GM19043 (cell line): Measurements from ENCODE around the gene CCNDBP1.
"Not testable (repeated sequence)": the region's sequence is repeated elsewhere in the genome, so short reads cannot be mapped to it uniquely, and the experiment has no call there.

Experiments used
- ATAC-seq: cut with Tn5 transposase; IDR thresholded peaks from one replicate; pipeline ENCODE4 v1.9.1; 2021; ENCODE audit warnings: low read depth; ENCODE audit not compliant: unreplicated experiment

Gene CCNDBP1

DNA sequence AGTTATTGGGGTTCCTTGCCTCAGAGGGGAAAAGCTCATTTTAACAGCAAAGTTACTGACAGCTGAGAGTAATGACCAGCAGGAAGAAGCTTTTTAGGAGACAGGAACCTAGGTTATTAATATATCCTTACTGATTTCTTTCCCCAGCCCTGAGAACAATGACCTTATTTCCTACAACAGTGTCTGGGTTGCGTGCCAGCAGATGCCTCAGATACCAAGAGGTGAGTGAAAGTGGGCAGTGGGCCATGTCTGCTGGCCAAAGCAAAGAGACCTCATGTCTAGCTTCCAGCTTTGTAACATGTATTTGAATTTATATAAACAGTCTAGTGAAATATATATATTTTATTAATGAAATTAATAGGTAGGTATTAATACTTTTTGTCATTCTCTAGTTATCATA is 5.0 kb downstream of the CCNDBP1 start:
- ATAC-seq, result no peak

DNA sequence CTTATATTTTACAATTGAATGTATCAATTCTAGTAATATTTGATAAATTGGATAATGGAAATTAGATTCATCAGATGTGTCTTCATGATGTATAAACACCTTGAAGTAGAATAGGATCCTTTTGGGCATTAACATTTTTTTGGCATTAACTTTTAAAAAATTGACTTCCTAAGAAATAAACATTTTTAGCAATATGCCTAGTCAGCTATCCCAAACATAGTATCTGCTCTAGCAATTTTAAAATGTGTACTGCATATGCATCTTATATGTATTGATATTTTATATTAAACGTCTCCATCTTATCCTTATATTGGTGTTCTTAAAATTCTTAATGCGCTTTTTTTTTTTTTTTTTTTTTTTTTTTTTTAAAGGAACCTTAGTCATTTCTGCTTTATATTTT is 8.5 kb downstream of the CCNDBP1 start:
- no peak for ATAC-seq

DNA sequence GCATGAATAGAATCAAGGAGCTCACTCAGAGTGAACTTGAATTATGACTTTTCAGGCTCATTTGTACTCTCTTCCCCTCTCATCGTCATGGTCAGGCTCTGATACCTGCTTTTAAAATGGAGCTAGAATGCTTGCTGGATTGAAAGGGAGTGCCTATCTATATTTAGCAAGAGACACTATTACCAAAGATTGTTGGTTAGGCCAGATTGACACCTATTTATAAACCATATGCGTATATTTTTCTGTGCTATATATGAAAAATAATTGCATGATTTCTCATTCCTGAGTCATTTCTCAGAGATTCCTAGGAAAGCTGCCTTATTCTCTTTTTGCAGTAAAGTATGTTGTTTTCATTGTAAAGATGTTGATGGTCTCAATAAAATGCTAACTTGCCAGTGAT is 9.6 kb downstream of the CCNDBP1 start:
- ATAC-seq, result no peak

DNA sequence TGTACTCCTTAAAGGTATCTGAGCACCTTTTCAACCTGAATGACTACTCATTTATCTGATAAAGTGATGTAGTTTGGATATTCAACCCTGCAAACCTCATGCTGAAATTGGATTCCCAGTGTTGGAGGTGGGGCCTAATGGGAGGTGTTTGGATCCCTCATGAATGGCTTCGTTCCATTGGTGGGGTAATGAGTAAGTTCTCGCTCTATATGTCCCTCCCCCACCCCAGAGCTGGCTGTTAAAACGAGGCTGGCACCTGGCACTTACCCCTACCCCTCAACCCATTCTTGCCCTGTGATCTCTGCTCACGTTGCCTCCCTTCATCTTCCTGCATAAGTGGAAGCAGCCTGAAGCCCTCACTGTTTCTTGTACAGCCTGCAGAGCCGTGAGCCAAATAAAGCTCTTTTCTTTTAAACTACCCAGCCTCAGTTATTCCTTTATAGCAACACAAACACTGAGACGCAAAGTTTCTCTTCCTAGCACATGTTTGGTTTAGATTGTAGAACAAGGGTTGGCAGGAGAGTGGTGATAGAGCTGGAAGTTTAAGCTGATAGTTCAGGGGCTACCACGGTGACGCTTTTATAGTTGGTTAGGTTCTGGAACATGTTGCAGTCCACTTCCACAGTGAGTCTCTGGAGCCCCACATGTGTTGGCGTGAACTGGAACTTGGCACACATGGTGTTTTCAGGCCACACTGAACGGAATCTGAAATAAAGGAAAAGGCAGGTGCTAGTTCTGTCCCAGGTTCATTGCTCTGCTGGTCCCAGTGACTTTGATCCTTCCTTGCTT is 11.8 kb downstream of the CCNDBP1 start:
- ATAC-seq, result no peak

DNA sequence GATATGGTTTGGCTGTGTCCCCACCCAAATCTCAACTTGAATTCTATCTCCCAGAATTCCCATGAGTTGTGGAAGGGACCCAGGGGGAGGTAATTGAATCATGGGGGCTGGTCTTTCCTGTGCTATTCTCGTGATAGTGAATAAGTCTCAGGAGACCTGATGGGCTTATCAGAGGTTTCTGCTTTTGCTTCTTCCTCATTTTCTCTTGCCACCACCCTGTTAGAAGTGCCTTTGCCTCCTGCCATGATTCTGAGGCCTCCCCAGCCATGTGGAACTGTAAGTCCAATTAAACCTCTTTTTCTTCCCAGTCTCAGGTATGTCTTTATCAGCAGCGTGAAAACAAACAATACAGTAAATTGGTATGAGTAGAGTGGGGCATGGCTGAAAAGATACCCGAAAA is 12.6 kb downstream of the CCNDBP1 start:
- ATAC-seq, result not testable (repeated sequence)

DNA sequence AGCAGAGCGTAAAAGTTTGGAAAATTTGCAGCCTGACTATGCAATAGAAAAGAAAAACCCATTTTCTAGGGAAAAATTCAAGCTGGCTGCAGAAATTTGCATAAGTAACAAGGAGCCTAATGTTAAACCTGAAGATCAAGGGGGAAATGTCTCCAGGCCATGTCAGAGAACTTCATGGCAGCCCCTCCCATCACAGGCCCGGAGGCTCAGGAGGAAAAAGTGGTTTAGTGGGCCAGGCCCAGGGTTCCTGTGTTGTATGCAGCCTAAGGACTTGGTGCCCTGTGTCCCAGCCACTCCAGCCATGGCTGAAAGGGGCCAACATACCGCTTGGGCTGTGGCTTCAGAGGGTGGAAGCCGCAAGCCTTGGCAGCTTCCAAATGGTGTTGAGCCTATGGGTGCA is 13.4 kb downstream of the CCNDBP1 start:
- not testable (repeated sequence) for ATAC-seq

DNA sequence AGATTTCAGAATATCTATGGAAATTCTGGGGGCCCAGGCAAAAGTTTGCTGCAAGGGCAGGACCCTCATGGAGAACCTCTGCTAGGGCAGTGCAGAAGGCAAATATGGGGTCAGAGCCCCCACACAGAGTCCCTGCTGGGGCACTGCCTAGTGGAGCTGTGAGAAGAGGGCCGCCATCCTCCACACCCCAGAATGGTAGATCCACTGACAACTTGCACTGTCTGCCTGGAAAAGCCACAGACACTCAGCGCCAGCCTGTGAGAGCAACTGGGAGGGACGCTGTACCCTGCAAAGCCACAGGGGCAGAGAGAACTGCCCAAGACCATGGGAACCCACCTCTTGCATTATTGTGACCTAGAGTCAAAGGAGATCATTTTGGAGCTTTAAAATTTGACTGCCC is 13.8 kb downstream of the CCNDBP1 start:
- ATAC-seq, result no peak

DNA sequence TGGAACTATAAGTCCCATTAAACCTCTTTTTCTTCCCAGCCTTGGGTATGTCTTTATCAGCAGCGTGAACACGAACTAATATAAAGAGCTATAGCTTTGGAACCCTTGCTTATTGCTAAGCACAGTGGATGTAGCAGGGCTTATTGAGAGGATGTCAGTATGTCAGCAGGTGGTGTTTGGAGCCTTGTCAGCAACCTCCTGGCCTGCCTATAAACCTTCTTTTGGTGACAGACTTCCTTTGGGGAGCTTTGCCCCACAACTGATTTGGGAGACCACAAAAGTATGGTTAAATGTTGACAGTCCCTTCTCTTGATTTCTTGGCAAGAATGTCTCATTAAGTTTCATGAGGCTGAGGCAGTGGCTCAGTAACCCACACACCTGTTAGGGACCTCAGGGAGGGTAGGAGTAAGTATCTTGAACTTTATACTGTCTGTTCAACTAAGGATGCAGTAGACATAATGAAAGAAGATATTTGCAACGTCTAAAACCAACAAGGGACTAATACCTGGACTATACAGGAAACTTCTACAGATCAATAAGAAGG is 14.8 kb downstream of the CCNDBP1 start:
- ATAC-seq, result no peak

DNA sequence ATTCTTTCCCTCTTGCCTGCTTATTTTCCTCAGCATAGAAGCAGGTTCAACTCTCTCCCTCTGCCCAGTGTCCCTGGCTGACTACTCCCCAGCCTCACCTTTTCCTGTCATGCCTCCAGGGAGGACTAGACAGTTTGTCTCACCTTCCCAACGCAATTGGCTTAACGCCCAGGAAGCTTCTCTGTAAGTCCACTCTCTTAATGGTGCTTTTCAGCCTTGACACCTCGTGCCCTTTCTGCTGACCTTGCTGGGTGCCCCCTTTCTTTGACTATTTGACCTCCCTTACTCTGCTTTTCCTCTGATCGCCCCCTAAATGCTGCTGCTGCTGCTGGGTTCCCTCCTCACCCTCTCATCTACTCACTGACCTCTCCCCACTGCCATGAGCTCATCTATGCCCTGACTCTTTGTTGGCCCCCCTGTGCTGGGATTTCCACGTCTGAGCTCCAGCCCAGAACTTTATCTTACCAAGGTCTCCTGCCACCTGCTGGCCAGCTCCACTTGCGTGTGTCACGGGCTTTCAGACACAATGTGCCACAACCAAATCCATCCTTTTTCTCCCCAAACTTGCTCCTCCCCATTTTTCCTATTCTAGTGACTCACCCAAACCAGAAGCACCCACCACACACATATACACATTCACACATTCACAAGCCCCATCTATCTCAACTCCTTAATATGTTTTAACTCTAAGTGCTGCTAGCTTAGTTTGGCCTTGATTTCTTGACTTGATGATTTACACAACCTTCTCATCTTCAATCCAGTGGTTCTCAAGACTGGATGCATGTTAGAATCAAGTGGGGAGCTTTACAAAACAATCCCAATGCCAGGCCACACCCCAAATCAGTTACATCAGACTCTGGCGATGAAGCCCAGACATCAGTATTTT is 19.1 kb downstream of the CCNDBP1 start:
- ATAC-seq, result no peak

DNA sequence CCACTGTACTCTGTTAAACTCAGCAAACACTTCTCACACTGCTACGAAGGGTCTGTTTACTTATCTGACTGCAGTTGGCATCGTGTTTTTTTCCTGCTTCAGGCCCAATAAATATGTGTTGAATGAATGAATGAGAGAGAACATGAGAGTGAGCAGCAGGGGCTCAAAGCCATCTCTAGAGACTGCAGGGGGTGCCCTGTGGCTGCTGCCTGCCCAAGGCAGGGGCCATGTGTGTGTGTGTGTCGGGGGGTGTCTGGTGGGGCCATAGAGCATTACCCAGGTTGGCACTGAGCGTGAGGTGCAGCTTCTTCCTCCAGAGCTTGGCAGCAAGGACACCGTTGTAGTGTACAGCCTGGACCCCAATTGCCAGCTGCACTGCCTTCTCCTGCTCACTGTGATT is 20.9 kb downstream of the CCNDBP1 start:
- no peak for ATAC-seq

DNA sequence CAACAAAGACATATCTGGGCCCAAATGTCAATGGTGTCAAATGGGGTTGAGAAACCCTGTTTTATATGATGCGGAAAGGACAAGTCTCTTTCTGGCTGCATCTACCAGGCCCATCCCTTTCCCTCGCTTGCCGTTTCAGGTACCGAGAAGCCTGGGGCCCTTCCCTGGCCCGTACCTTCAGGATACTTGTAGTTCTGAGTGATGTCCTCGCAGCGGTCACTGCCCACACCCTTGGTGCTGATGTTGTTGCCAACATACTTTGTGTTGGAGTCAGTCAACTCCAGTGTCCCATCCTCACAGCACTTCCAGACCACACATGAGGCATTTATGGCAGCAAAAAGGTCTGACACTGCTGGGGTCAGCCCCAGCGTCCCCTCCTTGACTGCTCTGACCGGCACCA is 21.8 kb downstream of the CCNDBP1 start:
- ATAC-seq, result no peak

DNA sequence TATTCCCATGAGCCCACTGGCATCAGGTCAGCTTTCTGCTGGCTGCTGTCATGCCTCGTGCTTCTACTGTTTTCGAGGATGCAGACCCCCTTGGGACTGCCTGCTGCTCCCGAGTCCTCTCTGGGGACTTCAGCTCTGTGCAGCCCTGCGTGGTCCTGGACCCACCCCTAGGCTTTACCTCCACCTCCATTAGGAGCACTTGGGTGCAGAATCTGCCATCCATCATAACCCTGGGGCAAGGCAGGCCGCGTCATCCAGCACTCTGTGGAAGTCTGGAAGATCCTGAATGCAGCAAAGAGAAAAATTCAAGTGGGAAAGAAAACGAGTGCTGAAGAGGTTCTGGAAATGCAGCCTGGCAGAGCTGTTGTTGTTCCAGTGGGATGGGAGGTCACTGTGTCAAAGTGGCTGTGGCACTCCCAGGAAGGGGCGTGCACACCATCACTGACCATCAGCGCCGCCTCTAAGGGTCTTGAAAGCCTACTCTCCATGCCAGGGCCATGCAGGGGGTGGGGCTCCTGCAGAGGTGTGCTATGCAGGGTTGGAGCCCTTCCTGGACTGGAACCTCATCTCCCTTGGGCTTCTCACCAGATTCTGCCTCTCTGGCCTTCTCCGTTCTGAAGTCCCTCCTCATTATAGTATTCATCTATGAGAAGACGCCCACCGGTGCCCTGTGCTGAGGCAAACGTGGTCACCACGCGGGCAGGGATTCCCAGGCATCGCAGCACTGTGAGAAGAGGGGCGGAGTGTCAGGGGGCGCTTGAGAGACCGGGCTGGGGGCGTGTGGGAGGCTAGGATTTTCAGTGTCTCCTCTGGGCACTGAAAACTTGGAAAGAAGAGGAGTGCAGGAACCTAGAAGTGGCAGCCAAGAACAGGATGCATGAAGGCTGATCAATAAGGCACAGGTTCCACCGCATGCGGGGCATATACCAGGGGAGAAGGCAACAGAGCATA is 23.1 kb downstream of the CCNDBP1 start:
- ATAC-seq, result no peak

DNA sequence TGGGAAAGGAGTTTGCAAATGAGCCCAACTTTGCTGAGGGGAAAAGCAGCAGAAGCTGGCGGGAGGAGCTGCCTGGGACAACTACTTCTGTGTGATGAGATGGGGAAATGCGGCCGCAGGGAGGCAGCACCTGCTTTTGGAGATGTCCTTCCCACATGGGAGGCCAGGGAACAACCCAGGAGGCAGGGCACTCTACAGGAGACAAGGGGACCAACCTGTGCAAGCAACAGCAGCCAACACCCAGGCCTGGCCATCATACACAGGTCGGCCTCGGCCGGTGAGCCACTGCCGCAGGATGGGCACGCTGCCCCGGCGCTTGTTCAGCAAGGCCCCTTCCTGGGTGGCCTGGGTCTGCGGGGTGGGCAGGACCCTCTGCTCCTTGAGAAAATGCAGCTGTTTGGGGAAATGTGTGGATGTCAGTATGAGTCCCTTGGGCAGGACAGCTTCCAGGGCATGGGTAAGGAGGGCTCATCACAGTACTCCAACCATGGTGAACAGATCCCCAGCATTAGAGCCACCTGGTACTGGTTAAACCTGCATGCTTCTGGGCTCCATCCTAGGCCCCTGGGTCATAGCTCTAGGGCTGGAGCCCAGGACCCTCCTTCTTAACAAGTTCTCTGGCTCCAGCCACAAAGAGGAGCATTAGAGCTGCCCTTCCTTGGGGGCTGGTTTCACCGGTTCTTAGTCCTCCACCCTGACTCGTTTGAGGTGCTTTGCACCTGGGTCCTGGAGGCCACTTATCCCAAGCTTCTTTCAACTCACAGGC is 24.0 kb downstream of the CCNDBP1 start:
- ATAC-seq, result no peak

DNA sequence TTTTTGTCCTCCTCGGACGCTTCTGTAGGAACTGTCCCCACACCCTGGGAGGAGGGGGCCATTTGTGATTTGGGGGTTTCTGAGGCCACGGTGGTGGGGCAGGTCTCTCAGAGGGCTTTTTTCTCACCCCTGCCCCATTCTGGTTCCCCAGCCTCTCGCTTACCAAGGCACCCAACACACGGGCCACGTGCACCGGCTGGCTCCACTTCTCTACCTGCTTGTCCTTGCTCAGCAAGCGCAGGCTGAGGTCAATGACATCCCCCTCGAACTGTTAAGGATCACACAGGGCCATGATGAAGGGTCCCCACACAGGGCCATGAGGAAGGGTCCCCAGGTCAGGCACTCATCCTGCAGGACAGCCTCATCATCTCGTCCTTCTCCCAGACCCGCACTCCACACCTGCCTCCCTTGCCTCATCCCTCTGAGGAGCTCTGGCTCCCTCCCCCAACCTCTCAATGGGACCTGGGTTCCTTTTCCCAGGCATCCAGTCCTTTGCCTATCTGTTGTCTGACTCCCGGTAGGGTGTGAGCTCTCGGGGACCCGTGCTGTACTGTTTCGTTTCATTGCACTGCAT is 25.1 kb downstream of the CCNDBP1 start:
- ATAC-seq, result no peak

DNA sequence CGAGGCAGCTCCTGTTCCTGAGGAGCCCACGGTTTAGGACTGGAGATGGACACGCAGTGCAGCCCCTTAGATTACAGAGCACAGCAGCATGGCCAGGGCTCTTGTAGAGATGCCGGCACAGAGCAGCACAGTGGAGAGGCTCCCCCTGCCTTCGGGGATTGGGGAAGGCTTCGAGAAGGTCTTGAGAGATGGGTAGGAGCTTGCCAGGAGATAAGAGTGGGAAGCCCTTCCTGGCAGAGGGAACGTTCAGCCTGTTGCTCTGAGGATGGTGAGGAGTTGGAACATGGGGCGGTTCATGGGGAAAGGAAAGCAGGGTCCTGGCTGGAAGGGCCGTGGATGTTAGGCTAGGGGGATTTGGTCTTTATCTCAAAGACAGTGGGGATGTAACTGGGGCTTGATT is 25.6 kb downstream of the CCNDBP1 start:
- no peak for ATAC-seq

DNA sequence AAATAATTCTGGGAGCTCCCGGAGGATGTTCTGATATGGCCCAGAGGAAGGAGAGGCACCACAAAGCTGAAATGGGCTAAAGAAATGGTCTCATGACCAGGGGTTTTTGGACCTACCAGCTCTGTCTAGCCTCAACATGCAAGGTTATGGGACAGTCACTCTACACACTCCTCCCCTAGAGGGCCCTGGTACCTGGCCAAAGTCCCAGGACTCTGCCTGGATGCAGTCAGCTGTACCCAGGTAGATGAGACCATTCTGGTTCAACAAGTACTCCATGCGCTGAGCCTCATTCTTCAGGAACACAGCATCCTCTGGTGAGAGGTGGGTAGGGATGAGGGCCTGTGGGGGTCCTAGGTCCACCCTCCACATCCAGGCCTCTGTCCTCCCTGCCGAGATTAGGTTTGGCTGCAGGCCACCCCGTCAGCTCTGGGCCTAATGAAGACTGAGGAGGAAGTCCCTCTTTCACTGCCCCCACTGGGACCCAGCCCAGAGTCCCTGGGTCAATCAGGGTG is 26.1 kb downstream of the CCNDBP1 start:
- ATAC-seq, result no peak

DNA sequence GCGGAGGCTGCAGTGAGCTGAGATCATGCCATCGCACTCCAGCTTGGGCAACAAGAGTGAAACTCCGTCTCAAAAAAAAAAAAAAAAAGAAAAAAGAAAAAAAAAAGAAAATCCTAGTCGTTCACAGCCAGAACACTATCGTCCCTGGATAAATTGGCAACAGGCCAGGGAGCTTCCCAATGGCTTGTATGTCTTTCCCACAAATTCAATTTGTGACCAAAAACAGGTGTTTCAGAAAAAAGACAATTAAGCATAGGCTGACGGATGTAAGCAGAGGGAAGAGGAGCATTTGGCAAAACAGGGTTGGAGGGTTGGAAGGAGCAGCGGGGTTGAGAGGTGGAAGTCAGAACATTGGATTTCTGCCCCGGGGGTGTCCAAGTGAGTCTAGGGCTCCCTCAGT is 27.1 kb downstream of the CCNDBP1 start:
- ATAC-seq, result no peak

DNA sequence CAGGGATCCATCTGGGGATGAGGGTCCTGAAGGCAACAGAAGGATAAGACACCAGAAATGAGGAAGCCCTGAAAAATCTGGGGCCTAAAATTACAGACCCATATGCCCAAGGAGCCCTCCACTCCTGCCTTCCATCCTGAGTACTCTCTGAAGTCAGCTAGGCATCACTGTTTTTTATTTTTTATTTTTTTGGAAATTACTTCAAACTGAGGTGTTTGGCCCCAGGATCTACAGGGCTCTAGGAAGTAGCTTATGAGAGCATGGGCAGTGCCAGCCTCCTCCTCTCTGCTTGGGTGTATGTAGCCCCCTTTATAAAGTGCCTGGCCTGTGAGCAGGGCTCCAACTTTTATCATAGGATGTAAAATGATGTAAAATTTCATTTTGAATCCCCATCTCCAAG is 27.7 kb downstream of the CCNDBP1 start:
- no peak for ATAC-seq

DNA sequence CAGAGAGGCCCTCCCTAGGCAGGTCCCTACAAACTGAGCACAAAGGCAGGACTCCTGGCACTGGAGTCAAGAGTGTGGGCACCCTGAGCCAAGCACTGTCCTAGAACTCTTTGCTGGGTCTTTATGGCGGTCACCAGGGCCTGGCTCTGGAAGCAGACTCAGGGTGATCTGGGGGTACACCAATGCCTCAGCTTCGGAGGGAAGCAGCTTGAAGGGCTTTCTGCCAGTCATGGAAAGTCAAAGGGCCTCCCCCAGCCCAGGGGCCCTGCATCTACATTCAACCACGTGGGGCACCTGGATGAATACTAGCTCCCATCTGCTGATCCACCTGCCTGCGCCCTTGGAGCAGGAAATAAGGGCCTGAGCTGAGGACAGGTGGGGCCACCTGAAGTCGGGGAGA is 28.3 kb downstream of the CCNDBP1 start:
- ATAC-seq, result no peak
